Trophoblast cell (in vitro differentiated cells and primary cell): ENCODE measurements around the gene SOX6.

Experiments used
- DNase-seq, 2 donors: peaks; one replicate each; pipeline ENCODE4 v3.0.0-alpha.2; 2016
- H2AFZ ChIP-seq: 2 replicates; pipeline ENCODE4 v1.6.1; 2013; ENCODE audit warnings: low read length, moderate library complexity, mild to moderate bottlenecking; ENCODE audit not compliant: insufficient read depth, poor library complexity
- H2AK5ac ChIP-seq: 2 replicates; pipeline ENCODE4 v1.6.1; 2013; ENCODE audit warnings: mild to moderate bottlenecking, low read length
- H2BK120ac ChIP-seq: 2 replicates; pipeline ENCODE4 v1.6.1; 2013; ENCODE audit warnings: low read length, mild to moderate bottlenecking, moderate library complexity; ENCODE audit not compliant: insufficient read depth, poor library complexity
- H2BK12ac ChIP-seq: 2 replicates; pipeline ENCODE4 v1.6.1; 2013; ENCODE audit warnings: mild to moderate bottlenecking, low read length, moderate library complexity
- H2BK5ac ChIP-seq: 2 replicates; pipeline ENCODE4 v1.6.1; 2013; ENCODE audit warnings: low read length, low read depth, moderate library complexity, mild to moderate bottlenecking; ENCODE audit not compliant: poor library complexity
- H3K14ac ChIP-seq: 2 replicates; pipeline ENCODE4 v1.6.1; 2013; ENCODE audit warnings: mild to moderate bottlenecking, low read length
- H3K18ac ChIP-seq: 2 replicates; pipeline ENCODE4 v1.6.1; 2013; ENCODE audit warnings: mild to moderate bottlenecking, low read length
- H3K23ac ChIP-seq: 2 replicates; pipeline ENCODE4 v1.6.1; 2013; ENCODE audit warnings: low read length
- H3K27ac ChIP-seq: 2 replicates; pipeline ENCODE4 v1.5.1; 2013; ENCODE audit warnings: low read depth, mild to moderate bottlenecking, inconsistent platforms, low read length, moderate library complexity
- H3K27me3 ChIP-seq: 2 replicates; pipeline ENCODE4 v1.6.1; 2013; ENCODE audit warnings: inconsistent platforms, mild to moderate bottlenecking, low read length, moderate library complexity; ENCODE audit not compliant: insufficient read depth
- H3K36me3 ChIP-seq, 2 experiments: 1 replicate in 1 of 2; 2 replicates in 1 of 2; pipeline ENCODE4 v1.6.1; 2013; ENCODE audit warnings: low read length in 2 of 2, mild to moderate bottlenecking in 2 of 2, moderate library complexity in 1 of 2; ENCODE audit not compliant: insufficient read depth in 2 of 2, control insufficient read depth in 1 of 2
- H3K4ac ChIP-seq: 2 replicates; pipeline ENCODE4 v1.6.1; 2013; ENCODE audit warnings: low read depth, mild to moderate bottlenecking, low read length, moderate library complexity
- H3K4me1 ChIP-seq, 2 experiments: 1 replicate in 1 of 2; 2 replicates in 1 of 2; pipeline ENCODE4 v1.6.1; 2013; ENCODE audit warnings: low read length in 2 of 2, mild to moderate bottlenecking in 2 of 2, moderate library complexity in 1 of 2; ENCODE audit not compliant: insufficient read depth in 2 of 2, control insufficient read depth in 1 of 2
- H3K4me2 ChIP-seq: 2 replicates; pipeline ENCODE4 v1.6.1; 2013; ENCODE audit warnings: inconsistent platforms, mild to moderate bottlenecking, low read length, moderate library complexity
- H3K4me3 ChIP-seq: 2 replicates; pipeline ENCODE4 v1.5.1; 2013; ENCODE audit warnings: mild to moderate bottlenecking, low read depth, low read length, inconsistent platforms
- H3K79me1 ChIP-seq: one replicate; pipeline ENCODE4 v1.6.1; 2013; ENCODE audit warnings: low read length
- H3K79me2 ChIP-seq: 2 replicates; pipeline ENCODE4 v1.6.1; 2013; ENCODE audit warnings: low read length, mild to moderate bottlenecking; ENCODE audit not compliant: control insufficient read depth, insufficient read depth, poor library complexity
- H3K9ac ChIP-seq: 2 replicates; pipeline ENCODE4 v1.6.1; 2013; ENCODE audit warnings: mild to moderate bottlenecking, low read length
- H3K9me3 ChIP-seq: 2 replicates; pipeline ENCODE4 v1.6.1; 2013; ENCODE audit warnings: low read depth, mild to moderate bottlenecking, control low read depth, inconsistent platforms, low read length; ENCODE audit not compliant: insufficient read depth
- H4K12ac ChIP-seq: 2 replicates; pipeline ENCODE4 v1.6.1; 2013; ENCODE audit warnings: low read depth, mild to moderate bottlenecking, low read length, moderate library complexity
- H4K8ac ChIP-seq: 2 replicates; pipeline ENCODE4 v1.6.1; 2013; ENCODE audit warnings: low read depth, mild to moderate bottlenecking, low read length, moderate library complexity
- H4K91ac ChIP-seq: one replicate; pipeline ENCODE4 v1.6.1; 2013; ENCODE audit warnings: low read depth, mild to moderate bottlenecking, low read length, moderate library complexity
- WGBS: extraction: QIAGEN DNeasy Blood & Tissue Kit; methylation state at CpG from one replicate; pipeline ENCODE4 v1.1.7; 2013; ENCODE audit warnings: missing lambda C conversion rate; ENCODE audit not compliant: insufficient read length, insufficient coverage; ENCODE audit errors: extremely low coverage; 5-methylcytosine and 5-hydroxymethylcytosine counted together

The SOX6 gene

GRCh38 chr11:16301462-16301861 is 54.9 kb downstream of the SOX6 start:
- Histone ChIP-seq H4K12ac (no peak overlapping the region), H2BK120ac (no peak overlapping the region), H3K79me2 (no peaks in the 10 kb centered on the region), H3K14ac (no peak overlapping the region), H4K8ac (no peak overlapping the region), H3K23ac (no peak overlapping the region), H3K4ac (no peak overlapping the region), H3K18ac (no peak overlapping the region), H2BK12ac (no peak overlapping the region), H3K79me1 (no peaks in the 10 kb centered on the region), H2AK5ac (no peak overlapping the region), H4K91ac (no peak overlapping the region), H3K27ac (no peak overlapping the region), H2AFZ (no peak overlapping the region), H3K27me3 (no peaks in the 10 kb centered on the region), H3K4me1 (no peaks in the 10 kb centered on the region), H3K4me3 (no peak overlapping the region), H3K4me2 (no peak overlapping the region), H3K9ac (no peak overlapping the region), H3K9me3 (no peaks in the 10 kb centered on the region), H3K36me3 (no peaks in the 10 kb centered on the region), H2BK5ac (no peak overlapping the region)
- DNase-seq, result no peak
- no CpG with 5 or more reads among the region's 2 CpGs for WGBS

- H3K27ac ChIP-seq, result no peak overlapping the region
- H2AK5ac ChIP-seq, result no peak overlapping the region
- no peaks in the 10 kb centered on the region for H3K4me1 ChIP-seq
- H3K36me3 ChIP-seq, result no peaks in the 10 kb centered on the region
- H3K4ac ChIP-seq, result no peak overlapping the region
- H3K4me2 ChIP-seq, result no peak overlapping the region
- no peak overlapping the region for H4K12ac ChIP-seq
- H2BK12ac ChIP-seq, result no peak overlapping the region
- no peak overlapping the region for H3K9ac ChIP-seq
- no peak overlapping the region for H3K4me3 ChIP-seq
- H4K91ac ChIP-seq, result no peak overlapping the region
- no peak overlapping the region for H3K14ac ChIP-seq
- H3K79me2 ChIP-seq, result no peaks in the 10 kb centered on the region
- no peak overlapping the region for H2BK120ac ChIP-seq
- H3K9me3 ChIP-seq, result no peaks in the 10 kb centered on the region
- H3K79me1 ChIP-seq, result no peaks in the 10 kb centered on the region
- H2BK5ac ChIP-seq, result no peak overlapping the region
- H3K23ac ChIP-seq, result no peak overlapping the region
- H3K27me3 ChIP-seq, result no peaks in the 10 kb centered on the region
- DNase-seq, result no peak
- no peak overlapping the region for H2AFZ ChIP-seq
- H3K18ac ChIP-seq, result no peak overlapping the region
- no peak overlapping the region for H4K8ac ChIP-seq
- no CpG with 5 or more reads among the region's 8 CpGs for WGBS
Measured at GRCh38 chr11:16299884-16300782, 56.2 kb downstream of the SOX6 start.

DNA sequence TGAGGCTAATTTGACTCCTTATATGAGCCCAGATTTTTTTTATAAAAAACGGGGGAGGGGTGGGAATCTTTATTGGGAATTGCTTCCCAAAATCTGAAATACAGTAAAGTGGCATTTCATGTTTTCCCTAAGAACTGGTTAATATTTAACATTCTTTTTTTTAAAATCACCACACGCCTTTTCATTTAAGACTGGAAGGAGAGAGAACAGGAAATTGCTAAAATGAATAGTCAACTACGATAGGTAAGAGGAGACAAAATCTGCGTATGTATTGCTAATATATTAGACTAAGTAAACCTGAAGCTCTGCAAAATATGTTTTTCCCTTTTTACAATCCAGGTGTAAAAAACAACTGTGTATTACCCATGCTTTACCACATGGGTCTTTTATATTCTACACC is 57.0 kb downstream of the SOX6 start:
- no peak overlapping the region for H3K14ac ChIP-seq
- no peak overlapping the region for H2BK120ac ChIP-seq
- H3K9ac ChIP-seq, result no peak overlapping the region
- no peak overlapping the region for H2BK5ac ChIP-seq
- DNase-seq, result no peak
- WGBS, result no CpG with 5 or more reads among the region's 4 CpGs
- no peaks in the 10 kb centered on the region for H3K27me3 ChIP-seq
- H3K18ac ChIP-seq, result no peak overlapping the region
- H4K8ac ChIP-seq, result no peak overlapping the region
- H3K23ac ChIP-seq, result no peak overlapping the region
- H3K4me2 ChIP-seq, result no peak overlapping the region
- no peaks in the 10 kb centered on the region for H3K4me1 ChIP-seq
- H2AFZ ChIP-seq, result no peak overlapping the region
- no peaks in the 10 kb centered on the region for H3K79me1 ChIP-seq
- no peaks in the 10 kb centered on the region for H3K36me3 ChIP-seq
- H3K9me3 ChIP-seq, result no peaks in the 10 kb centered on the region
- H3K79me2 ChIP-seq, result no peaks in the 10 kb centered on the region
- H3K4ac ChIP-seq, result no peak overlapping the region
- H2AK5ac ChIP-seq, result no peak overlapping the region
- H4K12ac ChIP-seq, result no peak overlapping the region
- no peak overlapping the region for H4K91ac ChIP-seq
- H2BK12ac ChIP-seq, result no peak overlapping the region
- H3K27ac ChIP-seq, result no peak overlapping the region
- no peak overlapping the region for H3K4me3 ChIP-seq

DNA sequence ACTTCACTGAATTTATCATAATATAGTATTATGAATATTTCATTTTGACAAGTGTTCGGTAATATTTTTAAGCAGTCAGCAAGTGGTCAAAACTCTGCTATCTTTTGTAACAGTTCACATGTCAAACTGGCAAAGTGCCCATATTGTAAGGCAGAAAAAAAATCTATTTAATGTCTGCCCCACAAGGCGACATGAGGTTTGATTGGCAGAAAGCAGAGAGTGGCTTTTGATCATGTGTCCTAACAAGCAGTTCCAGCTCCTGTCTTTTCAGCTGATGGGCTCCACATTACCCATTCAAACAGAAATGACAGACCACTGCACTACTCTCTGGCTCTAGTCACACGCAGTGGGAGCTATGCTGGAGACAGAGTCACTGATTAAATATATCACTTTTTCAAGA is 59.0 kb downstream of the SOX6 start:
- no peak overlapping the region for H2AFZ ChIP-seq
- no peaks in the 10 kb centered on the region for H3K27me3 ChIP-seq
- no peak overlapping the region for H4K12ac ChIP-seq
- WGBS, result no CpG with 5 or more reads among the region's 3 CpGs
- H4K91ac ChIP-seq, result no peak overlapping the region
- H3K4me2 ChIP-seq, result no peak overlapping the region
- no peak overlapping the region for H2AK5ac ChIP-seq
- no peak overlapping the region for H3K9ac ChIP-seq
- H2BK12ac ChIP-seq, result no peak overlapping the region
- no peaks in the 10 kb centered on the region for H3K79me2 ChIP-seq
- H2BK120ac ChIP-seq, result no peak overlapping the region
- H3K4me1 ChIP-seq, result no peaks in the 10 kb centered on the region
- H3K18ac ChIP-seq, result no peak overlapping the region
- H3K14ac ChIP-seq, result no peak overlapping the region
- H4K8ac ChIP-seq, result no peak overlapping the region
- H3K9me3 ChIP-seq, result no peaks in the 10 kb centered on the region
- no peak for DNase-seq
- H3K36me3 ChIP-seq, result no peaks in the 10 kb centered on the region
- H3K4me3 ChIP-seq, result no peak overlapping the region
- no peak overlapping the region for H3K4ac ChIP-seq
- H3K27ac ChIP-seq, result no peak overlapping the region
- no peak overlapping the region for H2BK5ac ChIP-seq
- H3K23ac ChIP-seq, result no peak overlapping the region
- H3K79me1 ChIP-seq, result no peaks in the 10 kb centered on the region
